HG03342 (cell line): ENCODE results near the gene MTMR3.

ENCODE experiments used
- ATAC-seq: cut with Tn5 transposase; IDR thresholded peaks from one replicate; pipeline ENCODE4 v1.9.1; 2021; ENCODE audit warnings: mild to moderate bottlenecking, moderate library complexity; ENCODE audit not compliant: unreplicated experiment

The MTMR3 gene

GRCh38 chr22:30023099-30023660 lies 140.2 kb downstream of the MTMR3 start:
- ATAC-seq, result no peak

- ATAC-seq, result no peak
Measured at GRCh38 chr22:30024231-30024630, 141.3 kb downstream of the MTMR3 start.

- no peak for ATAC-seq
Measured at GRCh38 chr22:30025221-30025620, 142.2 kb downstream of the MTMR3 start.

DNA sequence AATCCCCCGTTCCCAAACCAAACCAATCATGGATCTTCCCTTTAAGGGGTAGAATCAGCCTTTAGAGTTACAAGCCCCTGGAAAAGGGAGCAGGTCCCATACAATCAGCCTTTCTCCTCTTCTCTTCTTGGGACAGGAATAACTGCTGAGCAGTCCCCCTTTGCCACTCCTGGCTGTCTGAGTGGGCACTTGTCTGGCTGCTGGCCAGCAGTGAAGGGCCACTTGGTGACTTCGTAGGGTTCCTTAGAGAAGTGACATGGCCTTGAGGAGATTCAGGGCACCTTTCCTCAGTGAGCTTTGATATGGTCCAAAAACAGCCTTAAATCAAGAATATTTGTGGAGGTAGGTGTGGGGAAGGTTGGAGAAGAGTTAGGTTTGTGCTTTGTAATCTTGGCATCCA lies 143.8 kb downstream of the MTMR3 start:
- no peak for ATAC-seq

GRCh38 chr22:30027169-30027568 lies 144.2 kb downstream of the MTMR3 start:
- no peak for ATAC-seq

DNA sequence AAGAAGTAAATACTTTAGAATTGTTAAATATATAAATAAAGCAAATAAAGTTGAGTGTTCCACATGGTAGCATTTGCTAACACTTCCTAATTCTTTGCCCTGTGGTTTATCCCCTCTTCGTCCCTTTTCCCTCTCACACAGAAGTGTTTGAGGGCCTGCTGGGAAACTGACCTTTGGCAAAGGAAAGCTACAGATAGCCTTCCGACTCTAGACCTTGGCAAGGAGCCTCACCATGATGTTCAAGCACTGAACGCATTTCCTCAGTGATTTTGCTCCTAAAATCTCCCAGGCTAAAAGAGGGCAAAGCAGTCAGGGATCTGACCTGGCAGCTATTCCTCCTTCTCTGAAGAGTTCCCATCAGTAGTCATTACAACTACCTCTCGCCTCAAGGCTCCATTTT lies 144.8 kb downstream of the MTMR3 start:
- ATAC-seq, result no peak

GRCh38 chr22:30028731-30029130 lies 145.8 kb downstream of the MTMR3 start:
- no peak for ATAC-seq

DNA sequence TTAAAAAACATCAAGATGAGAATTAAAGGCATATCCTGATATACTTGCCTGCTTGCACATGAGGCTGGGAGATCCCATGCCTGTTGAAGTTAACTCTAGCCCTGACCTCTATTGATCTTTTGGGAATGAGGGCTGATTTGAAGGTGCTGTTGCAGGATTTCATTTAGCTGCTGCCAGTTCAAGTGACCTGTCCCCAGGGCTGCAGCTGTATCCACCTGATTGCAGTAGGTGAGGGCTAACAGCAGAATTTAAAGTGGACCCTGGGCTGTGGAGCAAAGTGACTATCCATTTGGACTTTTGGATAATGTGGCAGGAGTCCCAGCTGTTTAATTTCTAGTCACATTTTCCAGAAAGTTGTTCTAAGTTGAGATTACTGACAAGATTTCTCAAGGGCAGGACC lies 146.5 kb downstream of the MTMR3 start:
- no peak for ATAC-seq

GRCh38 chr22:30030329-30030728 lies 147.4 kb downstream of the MTMR3 start:
- no peak for ATAC-seq

- no peak for ATAC-seq
Measured at GRCh38 chr22:30031328-30031727, 148.4 kb downstream of the MTMR3 start.

GRCh38 chr22:30031764-30032455 lies 148.9 kb downstream of the MTMR3 start:
- ATAC-seq, result no peak

DNA sequence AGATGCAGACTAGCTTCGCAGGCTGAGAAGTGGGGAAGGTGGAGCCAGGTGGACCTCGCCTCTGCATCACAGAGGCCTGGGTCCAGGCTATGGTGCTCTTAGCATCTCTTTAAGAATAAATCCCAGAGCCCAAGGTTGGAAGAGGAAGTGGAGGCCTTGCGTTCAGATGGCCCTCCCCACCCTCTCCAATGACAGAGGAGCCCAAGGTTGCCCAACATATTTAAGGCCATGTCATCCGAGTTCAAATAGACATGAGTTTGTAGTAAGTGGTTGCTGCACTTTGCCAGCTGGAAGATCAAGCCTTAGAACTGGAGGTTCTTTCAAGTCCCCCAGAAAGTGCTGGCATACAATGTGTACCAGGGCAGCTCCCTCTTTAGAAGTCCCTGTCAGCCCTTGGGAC lies 150.2 kb downstream of the MTMR3 start:
- no peak for ATAC-seq

DNA sequence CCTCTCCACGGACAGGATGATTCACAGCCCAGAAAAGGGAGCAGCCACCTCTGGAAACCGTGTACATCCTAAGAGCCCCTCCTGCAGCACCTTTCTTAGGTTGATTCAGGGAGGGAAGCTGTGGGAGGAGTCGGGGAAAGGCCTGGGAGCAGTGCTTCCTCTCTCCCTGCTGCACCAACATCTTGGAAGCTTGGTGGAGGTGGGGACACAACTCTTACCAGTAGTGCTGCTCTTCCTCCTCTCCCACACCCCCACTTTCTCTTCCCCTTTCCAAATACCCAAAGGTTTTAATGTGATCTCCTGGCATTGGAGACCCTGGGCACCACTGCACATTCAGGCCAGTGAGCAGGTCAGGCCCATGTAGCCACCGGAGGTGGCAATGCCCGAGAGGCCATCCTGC lies 150.9 kb downstream of the MTMR3 start:
- ATAC-seq, result no peak

GRCh38 chr22:30036656-30037055 lies 153.7 kb downstream of the MTMR3 start:
- no peak for ATAC-seq

DNA sequence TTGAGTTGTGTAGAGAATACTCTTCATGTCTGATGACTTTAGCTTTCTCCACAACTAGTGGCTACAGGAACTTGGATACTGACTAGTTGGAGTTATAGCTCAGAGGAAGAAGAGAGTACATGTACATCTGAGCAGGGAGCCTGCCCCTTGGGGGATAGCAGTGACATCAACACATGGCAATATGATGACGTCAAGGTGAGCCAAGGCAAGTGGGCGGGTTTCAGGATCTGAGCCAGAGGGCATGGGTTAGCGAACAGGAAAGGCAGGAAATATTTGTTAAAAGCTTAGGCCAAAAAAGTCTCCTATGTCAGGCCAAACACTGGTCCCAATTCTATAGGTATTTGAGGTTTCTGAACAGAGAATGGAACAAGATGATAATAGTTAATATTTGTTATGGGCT lies 155.2 kb downstream of the MTMR3 start:
- ATAC-seq, result no peak

DNA sequence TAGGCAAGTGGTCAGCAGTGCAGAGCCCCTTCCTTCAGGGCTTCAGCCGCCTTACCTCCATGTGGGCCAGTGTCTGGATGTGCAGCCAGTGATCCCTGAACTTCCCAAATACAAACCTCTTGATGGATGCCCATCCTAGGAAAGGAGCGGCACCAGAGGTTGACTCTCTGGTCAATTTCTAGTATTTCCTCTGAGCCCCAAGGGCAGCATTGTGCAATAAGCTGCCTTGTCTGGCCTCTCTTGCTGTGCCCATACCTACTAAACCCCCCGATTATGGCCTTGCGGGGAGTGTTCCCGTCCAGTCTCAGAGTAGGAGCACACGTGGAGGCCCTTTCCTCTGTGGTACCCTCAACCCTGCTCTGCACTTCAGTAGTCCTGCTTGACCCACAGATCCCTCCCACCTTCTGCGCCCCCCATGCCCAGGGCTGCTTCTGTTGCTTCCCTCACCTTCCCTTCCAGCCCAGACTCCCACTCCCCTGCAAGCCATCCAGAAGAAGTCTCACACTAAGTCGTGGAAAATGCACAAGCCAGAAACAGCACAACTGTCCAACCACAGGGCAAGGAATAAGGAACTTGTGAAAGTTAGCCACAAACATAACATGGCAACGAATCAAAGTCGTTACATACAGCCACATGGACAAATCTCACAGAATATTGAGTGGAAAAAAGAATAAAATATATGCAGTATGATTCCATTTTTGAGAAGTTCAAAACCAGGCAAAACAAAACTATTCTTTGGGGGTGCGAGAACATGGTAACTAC lies 157.7 kb downstream of the MTMR3 start:
- ATAC-seq, result no peak

DNA sequence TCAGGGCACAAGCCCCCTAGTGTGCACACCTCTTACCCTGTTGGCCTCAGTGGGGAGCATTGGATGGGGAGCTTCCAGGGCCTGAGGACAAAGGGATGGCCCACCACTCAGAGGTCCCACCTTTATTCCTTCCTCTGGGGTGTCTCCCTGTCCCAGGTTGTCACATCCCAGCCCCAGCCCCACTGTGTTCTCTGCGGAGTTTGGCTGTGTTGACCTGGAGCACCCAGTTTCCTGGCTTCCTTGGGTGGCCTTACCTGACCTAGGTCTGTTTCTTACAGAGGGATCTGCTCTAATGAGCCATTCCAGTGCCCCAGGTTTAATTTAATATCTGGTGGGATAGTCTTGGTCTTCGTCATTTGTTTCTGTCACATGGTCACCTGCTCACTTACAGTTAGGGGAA lies 158.5 kb downstream of the MTMR3 start:
- no peak for ATAC-seq

DNA sequence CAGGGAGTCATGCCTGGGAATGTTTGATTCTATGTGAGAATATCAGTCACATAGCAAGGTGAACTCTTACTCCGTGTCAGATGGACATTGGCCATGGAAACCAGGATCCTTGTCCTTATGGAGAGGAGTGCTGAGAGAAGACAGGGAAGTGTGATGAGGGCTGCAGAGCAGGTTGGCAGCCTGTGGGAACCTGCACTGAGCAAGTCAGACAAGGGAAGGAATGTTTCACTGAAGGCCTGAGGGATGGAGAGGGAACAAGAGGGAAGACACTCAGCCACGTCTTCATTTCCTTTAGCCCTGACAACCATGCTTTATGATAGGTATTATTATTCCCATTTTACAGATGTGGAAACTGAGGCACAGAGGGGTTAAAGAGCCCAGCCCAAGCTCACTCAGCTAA lies 158.9 kb downstream of the MTMR3 start:
- no peak for ATAC-seq

DNA sequence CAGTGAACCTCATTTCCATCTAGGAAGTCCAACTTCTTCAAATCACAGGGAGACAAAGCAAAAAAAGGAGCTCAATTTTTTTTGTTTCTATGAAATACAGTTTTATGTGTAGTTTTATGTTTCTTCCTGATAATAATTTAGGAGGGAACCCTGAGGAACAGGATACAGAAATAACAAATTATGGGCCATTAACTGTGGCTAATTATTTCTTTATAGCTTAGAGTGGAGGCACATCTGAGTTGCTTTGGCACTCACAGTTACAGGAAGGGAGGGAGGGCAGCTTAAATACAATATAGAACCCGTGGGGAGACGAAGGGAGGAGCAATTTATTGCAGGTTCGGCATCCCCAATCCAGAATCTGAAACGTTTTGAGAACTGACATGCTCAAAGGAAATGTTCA lies 160.2 kb downstream of the MTMR3 start:
- ATAC-seq, result no peak

DNA sequence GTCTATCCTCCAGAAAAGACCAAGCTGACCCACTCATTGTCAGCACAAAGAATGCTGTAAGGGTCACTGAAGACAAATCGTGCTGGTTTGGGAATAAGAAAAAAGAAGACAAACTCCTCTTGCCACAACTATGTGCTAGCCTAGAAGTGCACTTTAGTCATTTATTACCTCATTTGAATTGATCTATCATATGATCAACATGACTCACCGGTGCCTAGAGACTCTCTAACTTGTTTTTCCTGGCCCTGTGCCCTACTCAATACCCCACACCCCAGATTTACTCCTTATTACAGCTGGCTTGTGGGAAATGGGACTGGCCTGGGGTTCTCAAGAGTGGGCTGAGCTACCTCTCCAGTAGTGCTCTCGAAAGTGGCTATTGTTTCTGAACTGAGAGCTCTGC lies 161.4 kb downstream of the MTMR3 start:
- no peak for ATAC-seq

GRCh38 chr22:30044881-30045493 lies 162.0 kb downstream of the MTMR3 start:
- no peak for ATAC-seq

- ATAC-seq, result no peak
Measured at GRCh38 chr22:30045494-30045887, 162.5 kb downstream of the MTMR3 start.
